ENCODE measurements around the gene ASB16. TPM values are rescaled to one million over a fixed set of nuclear protein-coding genes. Genes with fewer than 3 reads are reported as not detected.
A peak's percentile ranks its signal among the peaks of the same experiment; 100 is the strongest.

Gene ASB16
- total and polyA plus RNA-seq, 4 donors, result 0.10 to 0.11 (median 0.10) TPM; not detected in 1

DNA sequence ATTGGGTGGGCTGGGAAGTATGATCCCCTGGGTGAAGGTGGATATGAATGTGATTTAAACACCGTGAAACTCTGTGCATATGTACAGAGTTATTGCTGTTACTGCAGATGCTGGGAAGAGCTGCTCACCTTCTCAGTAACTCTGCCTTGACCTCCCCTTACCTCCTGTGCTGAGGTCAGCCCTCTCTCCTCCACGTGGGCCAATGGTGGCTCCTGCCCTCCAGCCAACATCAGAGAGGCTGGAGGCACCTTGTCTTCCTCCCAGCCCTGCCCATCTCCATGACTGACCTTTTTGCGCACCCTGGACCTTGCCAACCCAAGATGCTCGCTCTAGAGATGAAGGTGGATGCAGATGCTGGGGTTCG lies 387 bp upstream of the ASB16 start:
- WGBS, 2 donors, result 67 to 78% methylated on average over 5 of the region's 5 CpGs

DNA sequence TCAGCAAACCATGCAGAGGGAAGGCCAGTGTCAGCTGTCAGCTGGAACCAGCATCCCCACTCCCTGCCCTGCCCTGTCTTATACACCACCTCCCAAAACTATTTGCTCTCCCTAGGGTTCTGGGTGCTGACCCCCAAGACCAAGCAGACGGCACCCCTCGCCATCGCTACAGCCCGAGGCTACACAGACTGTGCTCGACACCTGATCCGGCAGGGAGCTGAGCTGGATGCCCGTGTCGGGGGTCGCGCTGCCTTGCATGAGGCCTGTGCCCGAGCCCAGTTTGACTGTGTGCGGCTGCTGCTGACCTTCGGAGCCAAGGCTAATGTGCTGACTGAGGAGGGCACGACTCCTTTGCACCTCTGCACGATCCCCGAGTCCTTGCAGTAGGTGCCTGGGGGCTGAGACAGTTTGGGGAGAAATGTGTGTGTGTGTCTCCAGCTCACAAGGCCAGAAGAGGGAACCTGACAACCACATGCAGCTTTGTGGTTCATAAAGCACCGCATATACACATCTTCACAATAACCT lies 1.5 kb downstream of the ASB16 start:
- WGBS, 2 donors, result 79 to 86% methylated on average over 17 of the region's 17 CpGs
- H3K27me3 ChIP-seq (ENCODE audit: control insufficient read depth in 3 of 3, insufficient read depth in 3 of 3, low read length in 2 of 3), result peaks cover 0 to 5% (median 0%) of the 10 kb centered on the region in 3 donors
- H3K27ac ChIP-seq (ENCODE audit: low read depth in 1 of 2, low read length in 1 of 2), result no peak overlapping the region
- TF ChIP-seq, protein P1, sequence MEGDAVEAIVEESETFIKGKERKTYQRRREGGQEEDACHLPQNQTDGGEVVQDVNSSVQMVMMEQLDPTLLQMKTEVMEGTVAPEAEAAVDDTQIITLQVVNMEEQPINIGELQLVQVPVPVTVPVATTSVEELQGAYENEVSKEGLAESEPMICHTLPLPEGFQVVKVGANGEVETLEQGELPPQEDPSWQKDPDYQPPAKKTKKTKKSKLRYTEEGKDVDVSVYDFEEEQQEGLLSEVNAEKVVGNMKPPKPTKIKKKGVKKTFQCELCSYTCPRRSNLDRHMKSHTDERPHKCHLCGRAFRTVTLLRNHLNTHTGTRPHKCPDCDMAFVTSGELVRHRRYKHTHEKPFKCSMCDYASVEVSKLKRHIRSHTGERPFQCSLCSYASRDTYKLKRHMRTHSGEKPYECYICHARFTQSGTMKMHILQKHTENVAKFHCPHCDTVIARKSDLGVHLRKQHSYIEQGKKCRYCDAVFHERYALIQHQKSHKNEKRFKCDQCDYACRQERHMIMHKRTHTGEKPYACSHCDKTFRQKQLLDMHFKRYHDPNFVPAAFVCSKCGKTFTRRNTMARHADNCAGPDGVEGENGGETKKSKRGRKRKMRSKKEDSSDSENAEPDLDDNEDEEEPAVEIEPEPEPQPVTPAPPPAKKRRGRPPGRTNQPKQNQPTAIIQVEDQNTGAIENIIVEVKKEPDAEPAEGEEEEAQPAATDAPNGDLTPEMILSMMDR (IDR thresholded peaks at IDR 0.05; ENCODE audit: control extremely low read depth, extremely low read depth), result no peak
- no peak overlapping the region for H3K4me3 ChIP-seq
- no peak for DNase-seq
- no peaks in the 10 kb centered on the region for H3K9me3 ChIP-seq (ENCODE audit: control insufficient read depth in 4 of 4, insufficient read depth in 3 of 4, low read length in 3 of 4)
- H3K4me1 ChIP-seq (ENCODE audit: control insufficient read depth in 5 of 5, insufficient read depth in 5 of 5, low read length in 5 of 5), result peaks cover 0 to 10% (median 4%) of the 10 kb centered on the region in 5 donors
- H3K36me3 ChIP-seq (ENCODE audit: control insufficient read depth in 4 of 4, insufficient read depth in 4 of 4, low read length in 4 of 4), result peaks cover 2 to 7% (median 3%) of the 10 kb centered on the region in 4 donors
- no peak overlapping the region for H3K9ac ChIP-seq (ENCODE audit: insufficient read depth in 1 of 2, low read length in 2 of 2)
- no peak for ATAC-seq (ENCODE audit: insufficient read depth, low FRiP score)

More for the DNA sequence above, 387 bp upstream of the ASB16 start:
- TF ChIP-seq, protein P1 (IDR thresholded peaks at IDR 0.05; ENCODE audit: control extremely low read depth, extremely low read depth), result no peak
- H3K9ac ChIP-seq (ENCODE audit: insufficient read depth in 1 of 2, low read length in 2 of 2), result no peak overlapping the region
- peaks cover 0 to 5% (median 0%) of the 10 kb centered on the region in 3 donors for H3K27me3 ChIP-seq (ENCODE audit: control insufficient read depth in 3 of 3, insufficient read depth in 3 of 3, low read length in 2 of 3)
- H3K36me3 ChIP-seq (ENCODE audit: control insufficient read depth in 4 of 4, insufficient read depth in 4 of 4, low read length in 4 of 4), result peaks cover 0 to 2% (median 0%) of the 10 kb centered on the region in 4 donors
- peak overlapping the region in 1 of 2 donors; percentile 64 for H3K27ac ChIP-seq (ENCODE audit: low read depth in 1 of 2, low read length in 1 of 2)
- ATAC-seq (ENCODE audit: insufficient read depth, low FRiP score) (no peak), DNase-seq (no peak)
- H3K9me3 ChIP-seq (ENCODE audit: control insufficient read depth in 4 of 4, insufficient read depth in 3 of 4, low read length in 3 of 4), result no peaks in the 10 kb centered on the region
- no peak overlapping the region for H3K4me3 ChIP-seq
- peaks cover 0 to 10% (median 4%) of the 10 kb centered on the region in 5 donors for H3K4me1 ChIP-seq (ENCODE audit: control insufficient read depth in 5 of 5, insufficient read depth in 5 of 5, low read length in 5 of 5)

DNA sequence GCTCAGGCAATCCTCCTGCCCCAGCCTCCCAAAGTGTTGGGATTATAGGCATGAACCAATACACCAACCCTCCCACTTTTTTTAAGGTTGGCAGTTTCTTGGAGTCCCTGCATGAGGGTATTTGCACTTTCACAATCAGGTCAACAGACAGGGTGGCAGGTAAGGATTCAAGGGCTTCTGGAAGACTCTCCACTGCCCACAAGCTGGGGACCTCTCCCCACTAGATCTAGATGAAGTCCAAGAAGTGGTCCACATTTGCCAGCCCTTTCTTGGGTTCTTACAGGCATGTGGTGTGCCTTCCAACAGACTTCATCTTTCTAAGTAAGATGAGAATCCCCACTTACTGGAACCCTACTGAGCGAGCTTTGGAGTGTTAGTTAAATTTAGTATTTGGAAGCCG lies 3.9 kb downstream of the ASB16 start:
- Histone ChIP-seq H3K9me3 (ENCODE audit: control insufficient read depth in 4 of 4, insufficient read depth in 3 of 4, low read length in 3 of 4) (no peaks in the 10 kb centered on the region), H3K9ac (ENCODE audit: insufficient read depth in 1 of 2, low read length in 2 of 2) (no peak overlapping the region), H3K27ac (ENCODE audit: low read depth in 1 of 2, low read length in 1 of 2) (no peak overlapping the region), H3K4me1 (ENCODE audit: control insufficient read depth in 5 of 5, insufficient read depth in 5 of 5, low read length in 5 of 5) (peaks cover 0 to 10% (median 4%) of the 10 kb centered on the region in 5 donors), H3K27me3 (ENCODE audit: control insufficient read depth in 3 of 3, insufficient read depth in 3 of 3, low read length in 2 of 3) (peaks cover 0 to 5% (median 0%) of the 10 kb centered on the region in 3 donors), H3K4me3 (no peak overlapping the region), H3K36me3 (ENCODE audit: control insufficient read depth in 4 of 4, insufficient read depth in 4 of 4, low read length in 4 of 4) (peaks cover 2 to 19% (median 3%) of the 10 kb centered on the region in 4 donors)
- DNase-seq (no peak), ATAC-seq (ENCODE audit: insufficient read depth, low FRiP score) (no peak)
- WGBS, 2 donors, result 93% methylated on average over 2 of the region's 2 CpGs
- TF ChIP-seq, protein P1 (IDR thresholded peaks at IDR 0.05; ENCODE audit: control extremely low read depth, extremely low read depth), result no peak

DNA sequence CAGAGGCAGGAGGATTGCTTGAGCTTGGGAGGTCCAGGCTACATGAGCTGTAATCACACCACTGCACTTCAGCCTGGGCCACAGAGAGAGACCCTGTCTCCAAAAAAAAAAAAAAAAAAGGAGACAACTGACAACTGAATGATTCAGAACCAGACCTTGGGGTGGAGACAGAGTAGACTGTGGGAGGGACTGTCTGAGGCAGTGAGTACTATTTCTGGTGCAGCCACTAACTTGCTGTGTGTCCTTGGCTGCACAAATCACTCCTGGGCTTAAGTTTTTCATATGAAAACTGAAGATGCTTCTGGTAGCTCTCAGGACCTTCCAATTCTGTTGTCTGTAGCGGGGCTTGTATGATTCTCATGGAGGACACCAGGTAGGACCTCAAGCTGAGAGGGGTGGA lies 5.8 kb downstream of the ASB16 start:
- WGBS, 2 donors, result 98 to 100% methylated on average over 1 of the region's 1 CpG
- DNase-seq (no peak), ATAC-seq (ENCODE audit: insufficient read depth, low FRiP score) (no peak)

More for the DNA sequence above, 5.8 kb downstream of the ASB16 start:
- peaks cover 2 to 19% (median 3%) of the 10 kb centered on the region in 4 donors for H3K36me3 ChIP-seq (ENCODE audit: control insufficient read depth in 4 of 4, insufficient read depth in 4 of 4, low read length in 4 of 4)
- H3K27me3 ChIP-seq (ENCODE audit: control insufficient read depth in 3 of 3, insufficient read depth in 3 of 3, low read length in 2 of 3), result no peaks in the 10 kb centered on the region
- no peaks in the 10 kb centered on the region for H3K9me3 ChIP-seq (ENCODE audit: control insufficient read depth in 4 of 4, insufficient read depth in 3 of 4, low read length in 3 of 4)
- no peaks in the 10 kb centered on the region for H3K4me1 ChIP-seq (ENCODE audit: control insufficient read depth in 5 of 5, insufficient read depth in 5 of 5, low read length in 5 of 5)
- no peak overlapping the region for H3K9ac ChIP-seq (ENCODE audit: insufficient read depth in 1 of 2, low read length in 2 of 2)
- H3K27ac ChIP-seq (ENCODE audit: low read depth in 1 of 2, low read length in 1 of 2), result no peak overlapping the region
- TF ChIP-seq, protein P1 (IDR thresholded peaks at IDR 0.05; ENCODE audit: control extremely low read depth, extremely low read depth), result no peak
- H3K4me3 ChIP-seq, result no peak overlapping the region
